HL-60 (cell line): ENCODE measurements around the gene ZNF697.
A peak's percentile ranks its signal among the peaks of the same experiment; 100 is the strongest.
"Not testable (repeated sequence)": the region's sequence is repeated elsewhere in the genome, so short reads cannot be mapped to it uniquely, and the experiment has no call there.

Experiments used
- DNase-seq, 2 experiments: peaks; one replicate each; pipeline ENCODE4 v3.0.0-alpha.2; 2010 to 2020; ENCODE audit warnings: low read depth in 1 of 2, low spot score in 1 of 2
- H3K27ac ChIP-seq: fragments of 250-450 bp; sonication (Bioruptor Pico); replicated peaks from 2 replicates; pipeline ENCODE4 v1.5.1; 2020; ENCODE audit warnings: mild to moderate bottlenecking, moderate library complexity
- H3K27me3 ChIP-seq: fragments of 250-450 bp; sonication (Bioruptor Pico); 2 replicates; pipeline ENCODE4 v1.5.1; 2021; ENCODE audit warnings: mild to moderate bottlenecking, moderate library complexity; ENCODE audit not compliant: insufficient read depth, poor library complexity, severe bottlenecking
- H3K4me3 ChIP-seq: replicated peaks from 2 replicates; pipeline ENCODE4 v1.5.1; 2011; ENCODE audit warnings: mild to moderate bottlenecking, control low read depth, low read length; ENCODE audit not compliant: insufficient read depth
- GABPA ChIP-seq: IDR thresholded peaks from 2 replicates; pipeline ENCODE4 v1.6.1; 2012; ENCODE audit warnings: low read depth
- POLR2AphosphoS5 ChIP-seq: IDR thresholded peaks from 2 replicates; pipeline ENCODE4 v1.6.1; 2012; ENCODE audit warnings: low read depth
- REST ChIP-seq: IDR thresholded peaks from 2 replicates; pipeline ENCODE4 v1.6.1; 2012; ENCODE audit warnings: low read depth; ENCODE audit not compliant: insufficient replicate concordance
- SPI1 ChIP-seq: IDR thresholded peaks from 2 replicates; pipeline ENCODE4 v1.6.1; 2012; ENCODE audit warnings: low read depth, mild to moderate bottlenecking, borderline replicate concordance
- TF ChIP-seq, protein P1 (sequence below): IDR thresholded peaks from one replicate; pipeline ENCODE4 v1.5.1; 2011; ENCODE audit warnings: low read length, control low read depth, inconsistent platforms; ENCODE audit not compliant: insufficient read depth

ZNF697 gene

DNA sequence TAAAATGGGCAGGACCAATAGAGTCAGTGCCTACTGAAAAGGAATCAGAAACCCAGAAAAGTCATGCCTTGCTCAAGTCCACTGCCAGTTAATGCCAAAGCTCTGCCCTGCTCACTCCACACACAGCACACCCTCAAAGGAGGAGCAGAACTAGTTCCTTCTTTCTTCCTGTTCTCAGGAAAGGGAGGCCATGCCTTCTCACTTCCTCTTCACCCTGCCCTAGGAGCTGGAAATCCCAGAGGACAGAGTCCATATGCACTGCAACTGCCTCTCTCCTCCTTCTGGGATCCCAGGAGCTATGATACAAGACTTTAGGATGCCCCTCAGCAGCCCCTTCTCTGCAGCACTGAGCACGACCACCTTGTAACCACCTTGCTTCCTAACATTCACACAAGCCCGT is 62.3 kb downstream of the ZNF697 start:
- not testable (repeated sequence) for H3K27me3 ChIP-seq, H3K4me3 ChIP-seq, H3K27ac ChIP-seq
- DNase-seq = peak in 1 of 2 experiments; percentile 39
- TF ChIP-seq SPI1 = peak; percentile 37; the same call in 1 of the 2 replicates

DNA sequence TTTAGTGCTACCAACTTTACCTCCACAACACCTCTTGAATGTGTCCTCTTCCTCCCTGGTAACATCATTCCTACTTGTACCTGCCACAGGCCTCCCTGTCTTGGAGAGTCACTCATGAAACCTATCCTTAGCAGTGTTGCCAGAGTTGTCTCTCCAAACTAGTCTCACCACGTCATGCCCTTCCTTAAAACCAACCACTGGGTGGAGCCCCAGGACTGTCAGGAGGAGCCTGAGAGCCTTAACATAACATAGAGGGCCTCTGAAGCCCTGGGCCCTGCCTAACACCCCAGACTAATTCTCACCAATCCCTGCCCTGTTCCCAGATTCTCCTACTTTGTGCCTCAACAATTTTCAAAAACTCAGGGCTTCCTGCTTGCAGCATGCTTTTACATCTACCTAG is 65.3 kb downstream of the ZNF697 start:
- DNase-seq = peak in 1 of 2 experiments; percentile 71

DNA sequence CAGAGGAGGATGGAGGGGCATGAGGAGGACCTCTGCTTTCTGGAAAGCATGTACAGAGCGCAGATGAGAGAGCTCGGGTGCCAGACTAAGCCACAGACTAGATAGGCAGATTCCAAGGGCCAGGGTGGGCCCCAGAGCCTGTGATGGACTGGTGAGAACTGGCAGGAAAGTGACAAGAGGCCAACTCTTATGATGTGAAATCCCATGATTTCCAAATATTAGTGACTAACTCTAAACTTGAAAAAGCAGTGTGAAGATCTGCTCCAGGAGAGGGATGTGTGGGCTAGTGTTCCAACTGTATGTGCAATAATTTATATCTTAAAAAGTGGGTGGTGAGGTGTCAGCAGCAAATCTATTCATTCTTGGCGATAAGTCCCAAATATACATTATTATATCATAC is 67.0 kb downstream of the ZNF697 start:
- DNase-seq, H3K27ac ChIP-seq: not testable (repeated sequence)

More for the DNA sequence above, 65.3 kb downstream of the ZNF697 start:
- Histone ChIP-seq H3K27ac (no peak overlapping the region), H3K27me3 (no peaks in the 10 kb centered on the region), H3K4me3 (no peak overlapping the region)
- TF ChIP-seq SPI1 (peak; percentile 5; the same call in 1 of the 2 replicates), REST (no peak)
- TF ChIP-seq, protein P1, sequence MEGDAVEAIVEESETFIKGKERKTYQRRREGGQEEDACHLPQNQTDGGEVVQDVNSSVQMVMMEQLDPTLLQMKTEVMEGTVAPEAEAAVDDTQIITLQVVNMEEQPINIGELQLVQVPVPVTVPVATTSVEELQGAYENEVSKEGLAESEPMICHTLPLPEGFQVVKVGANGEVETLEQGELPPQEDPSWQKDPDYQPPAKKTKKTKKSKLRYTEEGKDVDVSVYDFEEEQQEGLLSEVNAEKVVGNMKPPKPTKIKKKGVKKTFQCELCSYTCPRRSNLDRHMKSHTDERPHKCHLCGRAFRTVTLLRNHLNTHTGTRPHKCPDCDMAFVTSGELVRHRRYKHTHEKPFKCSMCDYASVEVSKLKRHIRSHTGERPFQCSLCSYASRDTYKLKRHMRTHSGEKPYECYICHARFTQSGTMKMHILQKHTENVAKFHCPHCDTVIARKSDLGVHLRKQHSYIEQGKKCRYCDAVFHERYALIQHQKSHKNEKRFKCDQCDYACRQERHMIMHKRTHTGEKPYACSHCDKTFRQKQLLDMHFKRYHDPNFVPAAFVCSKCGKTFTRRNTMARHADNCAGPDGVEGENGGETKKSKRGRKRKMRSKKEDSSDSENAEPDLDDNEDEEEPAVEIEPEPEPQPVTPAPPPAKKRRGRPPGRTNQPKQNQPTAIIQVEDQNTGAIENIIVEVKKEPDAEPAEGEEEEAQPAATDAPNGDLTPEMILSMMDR = peak; percentile 30

DNA sequence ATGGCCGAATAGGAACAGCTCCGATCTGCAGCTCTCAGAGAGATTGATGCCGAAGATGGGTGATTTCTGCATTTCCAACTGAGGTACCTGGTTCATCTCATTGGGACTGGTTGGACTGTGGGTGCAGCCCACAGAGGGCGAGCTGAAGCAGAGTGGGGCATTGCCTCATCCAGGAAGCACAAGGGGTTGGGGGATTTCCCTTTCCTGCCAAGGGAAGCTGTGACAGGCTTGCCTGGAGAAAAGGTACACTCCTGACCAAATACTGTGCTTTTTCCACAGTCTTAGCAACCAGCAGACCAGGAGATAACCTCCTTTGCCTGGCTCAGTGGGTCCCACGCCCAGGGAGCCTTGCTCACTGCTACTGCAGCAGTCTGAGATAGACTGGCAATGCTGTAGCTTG is 74.2 kb downstream of the ZNF697 start:
- TF ChIP-seq GABPA (no peak), SPI1 (no peak), REST (no peak), POLR2AphosphoS5 (no peak)
- TF ChIP-seq, protein P1 = no peak
- peak in 1 of 2 experiments; percentile 21 for DNase-seq
- Histone ChIP-seq H3K4me3 (no peak overlapping the region), H3K27ac (no peak overlapping the region), H3K27me3 (no peaks in the 10 kb centered on the region)

More for the DNA sequence above, 67.0 kb downstream of the ZNF697 start:
- H3K27me3 ChIP-seq, H3K4me3 ChIP-seq: not testable (repeated sequence)

GRCh38 chr1:119569930-119570622 is 78.0 kb downstream of the ZNF697 start:
- not testable (repeated sequence) for H3K4me3 ChIP-seq, H3K27me3 ChIP-seq
- H3K27ac ChIP-seq = peak overlapping the region; percentile 58
- TF ChIP-seq SPI1 = peak; percentile 70
- peak; percentile 41 to 70 for DNase-seq
